ENCODE results near the gene ARPC2.

- no peak for TF ChIP-seq CTCF (IDR thresholded peaks at IDR 0.05 in 8 of 11, conservative IDR thresholded peaks at IDR 0.05 in 3 of 11)
- TF ChIP-seq POLR2A (IDR thresholded peaks at IDR 0.05): no peak
- no peak for TF ChIP-seq POLR2AphosphoS5 (IDR thresholded peaks at IDR 0.05)
Observed at GRCh38 chr2:218265626-218266025, 48.6 kb downstream of the ARPC2 start.
